ENCODE results near the gene MEGF11.
A peak's percentile ranks its signal among the peaks of the same experiment; 100 is the strongest.

Gene MEGF11

DNA sequence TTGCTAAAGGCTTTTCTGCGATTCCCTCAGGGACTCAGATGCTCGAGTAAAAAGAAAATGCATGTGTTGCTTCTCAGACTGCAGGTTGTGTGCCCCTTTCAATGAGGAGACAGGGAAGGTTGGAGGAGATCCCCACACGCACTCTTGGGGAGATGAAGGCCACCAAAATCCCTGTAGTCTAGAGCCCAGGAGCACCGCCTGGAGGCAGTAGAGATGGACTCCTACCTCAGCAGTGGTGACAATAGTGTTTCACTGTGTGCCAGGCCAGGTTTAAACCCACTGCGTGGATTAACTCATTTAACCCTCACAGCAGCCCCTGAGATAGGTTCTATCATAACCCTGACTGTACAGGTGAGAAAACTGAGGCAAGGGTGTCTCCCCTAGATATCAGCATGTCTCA, 15.2 kb downstream of the MEGF11 start:
- DNase-seq = no peak

DNA sequence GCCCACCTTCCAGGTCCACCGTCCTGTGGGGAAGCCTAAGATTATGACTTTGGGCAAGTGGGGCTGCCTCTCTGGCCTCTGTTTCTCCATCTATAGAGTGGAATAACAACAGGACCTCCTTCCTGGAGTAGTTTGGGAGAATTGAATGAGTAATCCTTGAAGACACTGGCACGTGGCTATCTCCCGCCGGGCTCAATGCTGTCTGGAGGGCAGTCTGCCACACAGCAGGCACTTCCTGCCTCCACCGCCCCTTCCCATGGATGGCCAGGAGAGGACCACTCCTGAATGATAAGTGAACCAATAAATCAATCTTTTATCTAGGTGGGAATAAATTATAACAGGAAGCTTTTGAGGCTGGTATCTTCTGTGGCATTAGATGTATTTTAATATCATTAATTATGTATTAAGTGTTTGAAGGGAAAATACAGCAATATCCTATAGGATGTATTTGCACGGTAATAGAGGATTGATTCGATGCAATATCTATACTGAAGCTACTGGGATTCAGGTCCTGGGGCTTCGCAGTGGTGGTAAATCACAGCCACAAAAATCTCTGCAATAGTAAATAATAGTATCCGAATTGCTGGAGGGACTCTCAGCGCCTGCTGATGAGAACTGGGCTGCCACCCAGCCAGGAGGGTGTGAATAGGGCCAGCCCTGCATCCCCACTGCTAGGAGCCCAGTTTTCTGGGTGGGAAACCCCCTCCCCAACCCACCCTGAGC, 15.9 kb downstream of the MEGF11 start:
- no peak for DNase-seq

DNA sequence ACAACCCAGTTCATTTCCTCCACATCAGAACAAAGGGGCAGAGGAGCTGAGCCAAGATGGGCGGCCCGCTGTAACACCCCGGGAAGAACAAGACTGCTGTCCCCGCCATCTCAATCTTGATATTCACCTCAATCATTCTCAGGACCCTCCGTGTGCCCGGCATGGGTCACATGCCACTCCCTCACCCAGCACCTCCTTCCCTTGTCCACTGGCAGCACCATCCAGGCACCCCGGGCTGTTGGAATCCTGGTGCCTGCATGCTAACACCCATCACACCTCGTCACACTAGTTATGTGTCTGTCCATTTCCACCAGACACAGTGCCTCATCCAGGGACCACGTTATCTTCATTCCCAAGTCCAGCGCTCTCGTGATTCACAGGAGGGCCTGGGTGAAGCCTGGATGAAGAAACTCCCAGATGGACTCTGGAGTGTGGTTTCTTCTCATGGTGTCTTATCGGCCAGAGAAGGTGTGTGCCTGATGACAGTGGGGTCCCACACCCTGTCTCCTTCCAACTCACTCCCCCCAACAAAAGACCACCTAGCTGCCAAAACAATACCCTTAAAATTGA, 16.7 kb downstream of the MEGF11 start:
- DNase-seq = no peak

DNA sequence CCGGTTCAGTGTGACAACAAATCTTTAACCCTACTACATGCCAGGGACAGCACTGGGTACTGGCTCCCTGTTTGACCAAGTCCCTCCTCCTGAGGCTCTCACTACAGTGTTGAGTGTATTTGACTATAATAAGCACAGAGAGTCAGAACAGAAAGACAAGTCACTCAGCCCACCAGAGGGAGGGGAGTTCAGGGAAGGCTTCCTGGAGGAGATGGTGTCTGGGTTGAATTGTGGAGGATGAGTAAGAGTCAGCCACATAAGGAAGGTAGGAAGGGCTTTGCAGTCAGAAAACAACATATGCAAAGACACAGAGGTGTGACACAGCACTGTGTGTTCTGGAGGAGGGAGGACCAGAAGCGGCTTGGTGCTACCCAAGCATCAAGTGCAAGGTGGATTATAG, 17.7 kb downstream of the MEGF11 start:
- DNase-seq = no peak

DNA sequence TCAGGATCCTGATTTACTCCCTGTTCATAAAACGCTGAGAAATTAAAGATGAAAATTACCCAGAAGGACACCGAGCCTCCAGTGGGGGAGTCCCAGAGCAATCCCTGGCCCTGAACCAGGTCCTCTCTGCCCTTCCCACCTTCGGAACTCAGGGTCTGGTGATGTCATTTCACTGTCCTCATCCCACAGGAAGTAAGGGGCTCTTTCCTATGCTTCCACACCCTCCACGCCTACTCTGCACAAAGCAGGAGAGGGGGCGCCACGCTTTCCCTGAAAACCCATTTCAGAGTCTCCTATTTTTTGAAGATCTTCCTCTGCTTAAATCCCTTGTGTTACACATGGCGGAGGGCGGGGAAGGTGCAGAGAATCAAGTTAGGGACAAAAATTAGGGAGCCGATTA, 18.8 kb downstream of the MEGF11 start:
- no peak for DNase-seq

DNA sequence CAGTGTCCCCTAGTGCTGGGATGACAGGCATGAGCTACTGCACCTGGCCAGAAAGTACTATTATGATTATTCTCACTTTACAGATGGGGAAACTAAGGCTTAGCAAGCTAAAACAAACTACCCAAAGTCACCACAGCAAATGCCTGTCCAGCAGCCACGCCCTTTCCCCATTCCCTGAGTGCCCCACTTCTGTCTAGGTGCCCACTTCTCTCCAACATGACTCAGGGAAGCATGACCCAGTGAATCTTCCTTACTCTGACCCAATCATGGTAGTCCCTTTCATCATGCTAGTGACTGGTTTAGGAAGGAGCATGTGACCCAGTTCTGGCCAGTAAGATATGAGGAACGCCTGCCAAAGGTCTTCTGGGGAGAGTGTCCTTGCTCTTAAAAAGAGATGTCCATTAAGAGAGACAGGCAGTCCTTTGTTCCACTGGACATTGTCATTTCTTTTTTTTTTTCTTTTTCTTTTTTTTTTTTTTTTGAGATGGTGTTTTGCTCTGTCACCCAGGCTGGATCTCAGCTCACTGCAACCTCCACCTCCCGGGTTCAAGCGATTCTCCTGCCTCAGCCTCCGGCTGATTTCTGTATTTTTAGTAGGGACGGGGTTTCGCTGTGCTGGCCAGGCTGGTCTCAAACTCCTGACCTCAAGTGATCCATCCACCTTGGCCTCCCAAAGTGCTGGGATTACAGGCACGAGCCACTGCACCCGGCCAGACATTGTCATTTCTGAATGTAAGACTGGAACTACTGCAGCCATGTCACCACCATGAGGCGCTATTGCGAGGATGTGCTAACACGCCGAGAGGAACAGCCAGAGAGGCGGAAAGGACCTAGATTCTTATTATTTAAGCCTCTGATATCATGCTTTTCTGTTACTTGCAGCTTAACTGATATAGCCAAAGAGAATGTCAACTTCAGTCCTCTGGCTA, 19.8 kb downstream of the MEGF11 start:
- DNase-seq = no peak

DNA sequence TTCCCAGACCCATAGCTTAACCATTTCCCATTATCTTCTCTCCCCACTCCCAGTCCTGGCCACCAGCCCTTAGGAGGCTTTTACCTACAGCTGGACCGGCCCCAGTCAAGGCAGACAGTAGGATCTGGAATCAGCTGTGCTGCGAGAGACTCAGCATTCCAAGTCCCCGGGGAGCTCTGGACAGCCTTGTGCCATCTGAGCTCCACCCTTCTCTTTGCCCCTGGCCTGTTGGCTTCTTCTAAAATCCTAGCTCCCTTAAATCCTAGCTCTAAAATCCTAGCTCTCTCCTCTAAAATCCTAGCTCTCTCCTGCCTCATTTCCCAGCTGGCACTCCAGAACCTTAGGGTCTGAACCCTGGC, 21.3 kb downstream of the MEGF11 start:
- no peak for DNase-seq

DNA sequence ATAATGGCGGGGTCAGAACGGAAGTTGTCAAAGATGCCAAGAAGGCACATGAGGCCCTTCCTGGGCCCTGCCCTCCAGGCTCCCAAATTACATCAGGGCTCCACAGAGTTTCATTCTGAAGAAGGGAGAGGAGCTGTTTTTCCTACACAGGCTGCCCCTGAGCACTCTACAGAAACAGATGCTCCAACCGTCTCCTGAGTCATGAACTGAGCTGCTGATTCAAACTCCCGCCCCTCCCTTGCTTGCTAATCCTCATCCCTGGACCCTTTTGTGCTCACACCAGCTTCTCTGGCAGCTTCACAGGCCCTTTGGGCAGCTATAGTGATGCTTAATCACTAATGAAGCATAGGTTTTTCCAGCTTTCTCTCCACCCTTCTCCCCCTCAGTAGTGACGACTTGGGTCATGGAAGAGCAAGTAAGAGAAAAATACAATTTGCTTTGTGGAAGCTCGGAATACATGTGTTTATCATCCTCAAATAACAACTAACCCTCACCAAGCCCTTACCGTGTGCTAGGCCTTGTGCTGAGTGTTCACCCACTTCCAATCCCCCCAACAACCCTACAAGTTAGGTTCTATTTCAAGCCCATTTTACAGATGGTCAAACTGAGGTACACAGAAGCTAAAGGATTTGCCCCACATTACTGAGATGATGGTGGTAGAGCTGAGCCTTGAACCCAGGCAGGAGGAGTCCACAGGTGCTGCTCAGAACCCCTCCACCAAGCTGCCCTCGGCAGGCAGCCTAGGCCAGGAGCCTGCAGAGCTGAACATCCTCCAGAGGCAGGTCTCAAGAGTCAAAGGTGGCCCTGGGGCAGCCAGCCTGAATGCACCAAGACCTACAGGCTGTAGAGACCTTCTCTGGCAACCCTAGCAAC, 21.9 kb downstream of the MEGF11 start:
- no peak for DNase-seq

DNA sequence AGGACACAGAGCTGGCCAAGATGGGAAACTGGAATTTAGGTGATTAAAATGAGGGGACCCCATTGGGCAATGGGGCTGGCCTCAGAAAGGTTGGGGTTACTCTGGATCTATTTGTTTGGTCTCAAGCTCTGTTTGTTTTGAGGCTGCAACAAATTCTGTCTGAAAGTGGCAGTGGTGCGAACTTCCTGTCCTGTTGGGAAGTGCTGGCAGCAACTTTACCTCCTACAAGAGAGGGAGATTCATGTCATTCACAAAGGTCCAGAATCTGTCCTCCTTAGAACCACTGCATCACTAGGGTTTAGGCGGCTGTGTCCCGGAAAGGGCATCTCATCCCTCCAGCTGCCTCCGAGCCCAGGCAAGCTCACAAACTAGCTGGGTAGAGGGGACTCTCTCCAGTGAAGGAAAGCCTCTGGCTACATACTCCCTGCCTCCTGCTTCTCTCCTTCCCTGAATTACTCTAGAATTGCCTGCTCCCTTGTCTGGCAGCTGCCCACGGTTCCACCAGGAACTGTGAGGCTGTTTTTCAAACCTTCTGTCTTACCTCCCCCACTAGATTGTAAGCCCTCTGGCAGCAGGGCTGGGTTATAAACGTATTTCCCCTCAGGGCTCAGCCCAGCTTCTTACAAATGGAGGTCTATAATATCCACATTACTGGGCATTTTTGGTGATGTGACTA, 23.6 kb downstream of the MEGF11 start:
- no peak for DNase-seq

DNA sequence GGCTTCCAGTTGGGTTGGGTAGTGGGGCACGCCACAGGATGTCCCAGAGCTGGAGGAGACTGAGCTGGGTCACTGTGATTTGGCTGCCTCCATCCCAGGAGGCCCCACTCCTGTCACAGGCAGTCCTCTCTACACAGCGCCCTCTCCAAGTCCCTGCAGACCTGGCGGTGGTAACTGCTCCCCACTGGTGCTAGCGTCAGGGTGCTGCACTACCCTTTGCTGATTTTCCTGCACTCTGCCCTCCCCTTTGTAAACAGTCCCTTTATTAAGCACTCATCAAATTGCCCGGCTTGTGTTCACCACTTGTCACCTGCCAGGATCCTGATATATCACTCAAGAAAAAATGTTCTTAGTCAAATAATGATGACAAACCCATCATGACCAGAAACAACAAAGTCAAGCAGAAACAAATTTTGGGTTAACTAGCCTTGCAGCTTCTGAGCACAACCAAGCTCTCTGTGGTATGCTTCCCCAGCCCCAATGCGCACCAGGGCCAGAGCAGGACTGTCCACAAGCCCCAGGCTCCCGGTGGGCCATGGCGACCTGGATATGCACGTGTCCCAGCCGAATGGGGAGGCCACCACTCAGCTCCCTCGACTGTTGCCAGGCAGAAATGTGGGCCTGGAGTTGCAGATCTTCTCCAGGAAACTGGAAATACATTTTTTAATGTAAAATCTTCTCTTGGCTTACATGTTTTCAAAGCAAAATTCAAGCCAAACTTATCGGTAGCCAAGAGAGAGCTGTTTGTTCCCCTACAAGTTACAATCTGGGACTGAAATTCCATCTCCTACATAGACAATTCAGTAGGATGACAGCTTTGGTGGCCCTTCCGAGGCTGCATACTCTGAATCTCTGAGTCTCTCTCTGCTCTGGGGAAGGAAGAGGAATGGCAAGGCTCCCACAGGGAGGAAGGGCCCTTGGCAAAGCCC, 24.5 kb downstream of the MEGF11 start:
- DNase-seq = no peak

DNA sequence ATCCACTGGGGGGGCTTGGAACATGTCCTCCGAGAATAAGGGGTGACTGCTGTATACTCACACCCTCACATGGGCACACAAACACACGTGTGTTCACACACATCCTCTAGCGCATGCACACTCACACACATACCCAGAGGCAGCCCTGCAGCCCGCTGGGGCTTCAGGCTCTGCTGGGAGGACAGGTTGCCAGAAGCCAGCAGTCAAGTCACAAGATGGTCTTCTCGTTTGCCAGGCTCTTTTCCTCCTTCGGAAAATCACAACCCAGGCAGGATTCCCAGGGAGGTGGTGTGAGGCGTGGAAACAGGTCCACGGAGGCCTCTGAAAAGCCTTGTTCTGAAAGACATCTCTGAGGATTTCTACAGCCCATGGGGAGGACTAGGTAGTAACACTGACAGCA, 26.8 kb downstream of the MEGF11 start:
- DNase-seq = no peak

DNA sequence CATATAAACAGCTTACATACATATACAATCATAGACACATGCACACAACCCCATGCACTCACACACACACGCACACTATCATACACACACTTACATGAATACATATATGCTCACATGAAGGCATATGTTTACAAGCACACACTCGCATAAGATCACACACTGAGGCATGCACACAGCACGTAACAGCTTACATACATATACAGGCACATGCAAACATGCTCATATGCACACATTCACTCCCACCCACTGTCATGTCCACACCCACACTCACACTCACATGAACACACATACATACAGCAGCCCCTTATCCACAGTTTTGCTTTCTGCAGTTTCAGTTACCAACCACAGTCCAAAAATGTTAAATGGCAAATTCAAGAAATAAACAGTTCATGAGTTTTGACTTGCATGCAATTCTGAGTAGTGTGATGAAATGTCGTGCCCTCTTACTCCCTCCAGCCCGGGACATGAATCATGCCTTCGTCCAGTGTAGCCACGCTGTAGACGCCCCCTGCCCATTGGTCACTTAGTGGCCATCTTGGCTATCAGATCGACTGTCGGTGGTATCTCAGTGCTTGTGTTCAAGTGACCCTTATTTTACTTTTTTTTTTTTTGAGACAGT, 27.8 kb downstream of the MEGF11 start:
- no peak for DNase-seq

DNA sequence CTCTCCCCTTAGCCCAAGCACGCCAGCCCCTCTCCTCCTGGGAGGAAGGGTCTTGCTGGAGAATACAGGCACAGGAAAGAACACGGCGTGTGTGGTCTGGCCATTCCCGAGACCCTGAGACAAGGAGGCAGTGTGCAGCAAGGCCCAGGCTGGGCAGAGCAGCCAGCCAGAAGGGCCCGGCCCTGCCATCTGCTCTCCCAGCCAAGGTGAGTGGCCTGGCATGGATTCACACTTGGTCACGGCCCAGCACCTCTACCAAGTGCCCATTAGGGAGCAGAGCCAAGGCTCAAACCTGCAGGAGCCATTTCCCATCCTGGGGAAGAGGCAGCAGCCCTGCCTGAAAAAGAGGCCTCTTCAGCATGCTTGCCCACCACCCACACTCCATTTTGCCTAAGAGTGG, 28.6 kb downstream of the MEGF11 start:
- DNase-seq = no peak

DNA sequence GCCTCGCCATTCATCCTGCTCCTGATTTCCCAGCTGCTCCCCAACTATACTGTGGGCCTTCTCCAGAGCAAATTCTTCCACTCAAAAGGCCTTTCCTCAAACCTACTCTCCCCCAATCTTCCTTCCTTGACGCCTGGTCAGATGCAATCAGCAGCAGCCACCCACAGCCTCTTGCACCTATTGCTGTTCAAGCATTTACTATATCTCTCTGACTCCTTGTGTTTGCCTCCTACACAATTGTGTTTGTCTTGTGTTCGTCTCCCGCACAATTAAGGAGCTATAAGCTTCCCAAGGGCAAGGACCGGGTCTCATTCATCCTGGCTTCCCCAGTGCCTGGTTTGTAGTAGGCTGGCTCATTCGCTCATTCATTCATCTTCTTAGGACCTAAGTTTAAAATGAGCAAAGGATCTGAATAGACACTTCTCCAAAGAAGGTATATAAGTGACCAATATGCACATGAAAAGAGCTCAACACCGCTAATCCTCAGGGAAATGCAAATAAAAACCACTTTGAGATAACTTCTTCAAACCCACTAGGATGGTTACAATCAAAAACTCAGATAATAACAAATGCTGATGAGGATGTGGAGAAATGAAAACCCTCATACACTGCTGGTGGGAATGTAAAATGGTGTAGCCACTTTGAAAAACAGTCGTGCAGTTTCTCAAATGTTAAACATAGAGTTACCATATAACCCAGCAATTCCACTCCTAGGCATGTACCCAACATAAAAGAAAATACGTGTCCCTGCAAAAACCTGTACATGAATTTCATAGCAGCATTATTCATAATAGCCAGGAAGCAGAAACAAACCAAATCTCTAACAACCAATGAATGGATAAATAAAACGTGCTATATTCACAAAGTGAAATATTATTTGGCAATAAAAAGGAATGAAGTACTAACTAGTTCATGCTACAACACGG, 31.0 kb downstream of the MEGF11 start:
- no peak for DNase-seq

DNA sequence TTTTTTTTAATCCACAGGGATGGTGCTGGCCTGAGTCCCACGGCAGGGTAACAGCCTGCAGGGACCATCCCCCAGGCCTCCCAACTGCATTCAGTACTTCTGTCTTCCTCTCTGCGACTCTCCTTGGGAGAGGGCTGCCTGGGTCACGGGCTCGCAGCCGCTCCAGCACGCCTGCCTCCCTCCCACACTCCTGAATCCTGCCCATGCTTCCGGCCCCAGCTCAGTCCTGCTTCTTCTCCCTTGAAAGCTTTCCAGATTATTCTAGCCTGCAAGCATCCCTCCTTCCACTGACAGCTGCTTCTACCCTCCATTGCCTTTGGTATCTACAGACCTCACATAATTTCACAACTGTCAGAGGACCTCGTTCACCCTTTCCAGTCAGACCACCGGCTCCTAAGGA, 32.4 kb downstream of the MEGF11 start:
- no peak for DNase-seq

DNA sequence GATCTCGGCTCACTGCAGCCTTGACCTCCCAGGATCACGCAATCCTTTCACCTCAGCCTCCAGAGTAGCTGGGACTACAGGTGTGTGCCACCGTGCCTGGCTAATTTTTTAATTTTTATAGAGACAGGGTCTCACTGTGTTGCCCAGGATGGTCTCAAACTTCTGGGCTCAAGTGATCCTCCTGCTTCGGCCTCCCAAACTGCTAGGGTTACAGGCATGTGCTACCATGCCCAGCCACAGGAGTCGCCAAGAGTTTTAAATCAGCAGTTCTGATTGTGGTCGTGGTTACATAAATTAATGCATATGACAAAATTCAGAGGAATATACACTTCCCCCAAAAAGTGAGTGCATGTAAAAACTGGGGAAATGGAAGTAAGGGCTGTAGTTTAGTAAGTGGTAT, 32.9 kb downstream of the MEGF11 start:
- DNase-seq = peak in 1 of 2 experiments; percentile 21

DNA sequence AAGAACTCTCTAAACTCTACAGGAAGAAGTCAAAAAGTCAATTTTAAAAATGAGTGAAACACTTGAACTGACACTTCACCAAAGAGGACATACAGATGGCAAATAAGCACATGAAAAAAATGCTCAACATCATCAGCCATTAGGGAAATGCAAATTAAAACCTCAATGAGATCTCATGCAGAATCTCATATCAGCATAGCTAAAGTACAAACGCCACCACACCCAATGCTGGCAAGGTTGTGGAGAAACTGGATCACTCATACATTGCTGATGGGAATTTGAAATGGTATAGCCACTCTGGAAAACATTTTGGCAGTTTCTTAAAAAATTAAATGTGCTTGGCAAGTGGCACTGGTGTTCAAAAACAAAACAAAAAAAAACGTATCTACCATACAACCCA, 34.2 kb downstream of the MEGF11 start:
- no peak for DNase-seq

DNA sequence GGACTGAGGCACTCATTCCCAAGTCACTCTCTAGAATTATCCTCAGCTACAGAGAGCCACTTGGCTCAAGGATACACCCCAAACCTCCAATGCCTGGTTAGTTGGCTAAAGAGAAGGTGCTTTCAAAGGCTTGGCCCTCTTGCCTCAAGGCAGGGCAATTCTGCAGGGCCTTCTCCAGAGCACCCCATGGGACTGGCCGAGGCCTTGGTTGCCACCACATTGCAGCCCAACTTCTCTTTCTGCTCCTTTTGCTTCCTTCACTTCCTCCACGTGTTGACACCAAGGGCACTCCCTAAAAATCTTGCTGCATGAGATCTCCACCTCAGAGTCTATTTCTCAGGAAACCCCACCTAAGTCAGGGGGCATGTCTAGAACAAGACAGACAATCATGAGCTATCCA, 36.7 kb downstream of the MEGF11 start:
- DNase-seq = no peak

DNA sequence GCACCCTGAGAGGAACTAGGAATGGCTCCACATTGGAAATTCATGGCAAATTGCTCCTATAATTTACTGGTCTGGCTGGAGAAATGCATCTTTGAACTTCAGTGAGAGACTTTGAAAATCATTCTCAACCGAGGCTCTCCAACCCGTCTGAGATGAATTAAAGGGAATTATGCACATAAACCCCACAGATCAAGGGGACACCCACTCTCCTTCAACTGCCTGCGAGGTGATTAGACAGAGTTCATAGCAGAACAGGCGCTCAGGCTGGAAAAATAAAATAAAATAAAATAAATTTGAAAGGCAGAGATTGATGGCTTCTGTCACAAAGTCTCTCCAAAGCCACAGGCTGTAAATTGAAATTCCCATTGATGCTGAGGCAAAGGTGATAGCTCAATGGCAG, 37.7 kb downstream of the MEGF11 start:
- no peak for DNase-seq

DNA sequence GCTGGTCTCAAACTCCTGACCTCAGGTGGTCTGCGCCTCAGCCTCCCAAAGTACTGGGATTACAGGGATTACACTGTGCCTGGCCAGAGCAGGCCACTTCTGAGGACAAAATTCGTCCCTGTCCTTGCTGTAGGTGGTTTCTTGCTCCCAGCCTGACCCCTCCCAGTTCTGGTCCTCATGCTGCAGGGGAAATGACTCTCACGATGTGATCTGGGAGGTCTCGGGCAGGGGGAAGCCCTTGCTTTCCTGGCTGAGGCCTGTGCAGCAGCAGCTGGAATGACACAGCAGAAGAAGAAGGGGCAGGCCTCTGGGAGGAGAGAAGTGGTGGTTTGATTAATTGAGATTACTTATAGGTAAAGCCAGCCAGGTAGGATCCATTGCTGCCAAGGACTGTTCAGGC, 39.3 kb downstream of the MEGF11 start:
- DNase-seq = no peak
